HepG2 (cell line): ENCODE data around the gene MBD3L2. TPM values are rescaled to one million over a fixed set of nuclear protein-coding genes. Genes with fewer than 3 reads are reported as not detected.

Experiments used
- CBX1 ChIP-seq: IDR thresholded peaks from one replicate; pipeline ENCODE4 v1.6.1; 2016; ENCODE audit warnings: antibody characterized with exemption, low read depth
- CCAR2 ChIP-seq: fragments of 200-400 bp; formaldehyde crosslinking; optimal IDR thresholded peaks from 2 replicates; pipeline ENCODE3; 2018; ENCODE audit warnings: low read depth, mild to moderate bottlenecking, low read length, moderate library complexity
- CHCHD3 ChIP-seq: sonication (generic); formaldehyde crosslinking; IDR thresholded peaks from 2 replicates; pipeline ENCODE4 v1.8.0; 2022; ENCODE audit warnings: mild to moderate bottlenecking, missing genetic modification reagents, moderate library complexity
- FOXA3 ChIP-seq: IDR thresholded peaks from 2 replicates; pipeline ENCODE4 v1.6.1; 2016; ENCODE audit warnings: missing genetic modification reagents, missing compliant biosample characterization
- FOXK1 ChIP-seq: sonication (generic); formaldehyde crosslinking; IDR thresholded peaks from 2 replicates; pipeline ENCODE4 v1.4.0; 2020; ENCODE audit warnings: low read depth, missing genetic modification reagents, borderline replicate concordance
- IKZF1 ChIP-seq: fragments of 450-650 bp; IDR thresholded peaks from 2 replicates; pipeline ENCODE4 v1.7.1; 2016
- KDM4B ChIP-seq: sonication (generic); formaldehyde crosslinking; IDR thresholded peaks from 2 replicates; pipeline ENCODE4 v1.4.0; 2020; ENCODE audit warnings: missing genetic modification reagents
- MYC ChIP-seq: sonication (generic); formaldehyde crosslinking; IDR thresholded peaks from 2 replicates; pipeline ENCODE4 v1.9.0; 2021; ENCODE audit warnings: missing genetic modification reagents, borderline replicate concordance
- NFKB2 ChIP-seq: sonication (generic); formaldehyde crosslinking; IDR thresholded peaks from 2 replicates; pipeline ENCODE4 v1.4.0; 2020; ENCODE audit warnings: missing genetic modification reagents, borderline replicate concordance
- SKI ChIP-seq: fragments of 450-650 bp; IDR thresholded peaks from one replicate; pipeline ENCODE4 v1.6.1; 2018; ENCODE audit warnings: mild to moderate bottlenecking; ENCODE audit not compliant: partially characterized antibody
- SMARCC2 ChIP-seq: fragments of 450-650 bp; IDR thresholded peaks from 2 replicates; pipeline ENCODE4 v1.6.1; 2017; ENCODE audit warnings: antibody characterized with exemption, mild to moderate bottlenecking
- SNRNP70 ChIP-seq: fragments of 200-400 bp; formaldehyde crosslinking; IDR thresholded peaks from 2 replicates; pipeline ENCODE4 v1.6.1; 2017; ENCODE audit warnings: mild to moderate bottlenecking, low read depth, low read length, moderate library complexity
- SP2 ChIP-seq: sonication (generic); formaldehyde crosslinking; IDR thresholded peaks from 2 replicates; pipeline ENCODE4 v1.5.1; 2020; ENCODE audit warnings: mild to moderate bottlenecking, missing genetic modification reagents
- TBX2 ChIP-seq: sonication (generic); formaldehyde crosslinking; IDR thresholded peaks from 2 replicates; pipeline ENCODE4 v1.5.0; 2020; ENCODE audit warnings: missing genetic modification reagents, mild to moderate bottlenecking, borderline replicate concordance
- ZBTB21 ChIP-seq: sonication (generic); formaldehyde crosslinking; IDR thresholded peaks from 2 replicates; pipeline ENCODE4 v1.4.0; 2020; ENCODE audit warnings: missing genetic modification reagents
- ZFYVE20 ChIP-seq: sonication (generic); formaldehyde crosslinking; IDR thresholded peaks from 2 replicates; pipeline ENCODE4 v1.8.0; 2023; ENCODE audit warnings: low read depth, mild to moderate bottlenecking, moderate library complexity, missing genetic modification reagents, borderline replicate concordance
- ZNF253 ChIP-seq: sonication (generic); formaldehyde crosslinking; IDR thresholded peaks from 2 replicates; pipeline ENCODE4 v1.8.0; 2022; ENCODE audit warnings: mild to moderate bottlenecking, missing genetic modification reagents, borderline replicate concordance
- ZNF331 ChIP-seq: sonication (generic); formaldehyde crosslinking; IDR thresholded peaks from 2 replicates; pipeline ENCODE4 v1.4.0; 2020; ENCODE audit warnings: missing genetic modification reagents
- ZNF432 ChIP-seq: sonication (generic); formaldehyde crosslinking; IDR thresholded peaks from 2 replicates; pipeline ENCODE4 v1.5.0; 2020; ENCODE audit warnings: missing genetic modification reagents, mild to moderate bottlenecking, borderline replicate concordance
- polyA plus RNA-seq, 8 experiments: library from polyadenylated mRNA; depleted of rRNA in 3 of 8; stranded (reverse) in 7 of 8; unstranded in 1 of 8; fragments of >200 nt; fragmentation: Illumina TruSeq in 4 of 8; extraction: Trizol in 4 of 8; gene quantifications; 2 replicates each; pipeline versions ENCODE4 v1.2.1 to v1.2.3, GENCODE V29; 2011 to 2016; ENCODE audit warnings: low read depth in 4 of 8, missing spikeins in 1 of 8, mixed read lengths in 1 of 8; ENCODE audit not compliant: insufficient read depth in 1 of 8
- total RNA-seq, 5 experiments: library from RNA; depleted of rRNA; stranded (reverse); fragments of >200 nt; fragmentation: Illumina TruSeq; extraction: Trizol; gene quantifications; 2 replicates each; pipeline ENCODE4 v1.2.3, GENCODE V29; 2016; ENCODE audit warnings: low read depth in 1 of 5
- TF ChIP-seq, protein P1 (sequence below): sonication (generic); formaldehyde crosslinking; IDR thresholded peaks from 2 replicates; pipeline ENCODE4 v1.5.0; 2020; ENCODE audit warnings: mild to moderate bottlenecking, missing genetic modification reagents, borderline replicate concordance
- TF ChIP-seq, protein P2 (sequence below): sonication (generic); formaldehyde crosslinking; IDR thresholded peaks from 2 replicates; pipeline ENCODE4 v1.4.0; 2020; ENCODE audit warnings: missing genetic modification reagents
- TF ChIP-seq, protein P3 (sequence below): sonication (generic); formaldehyde crosslinking; IDR thresholded peaks from 2 replicates; pipeline ENCODE4 v1.5.1; 2020; ENCODE audit warnings: missing genetic modification reagents, mild to moderate bottlenecking, borderline replicate concordance

Gene MBD3L2
- total and polyA plus RNA-seq, 2 of the 13 experiments (the other 11 are each of a cell fraction or from before 2014, with no cell fraction given): not detected

DNA sequence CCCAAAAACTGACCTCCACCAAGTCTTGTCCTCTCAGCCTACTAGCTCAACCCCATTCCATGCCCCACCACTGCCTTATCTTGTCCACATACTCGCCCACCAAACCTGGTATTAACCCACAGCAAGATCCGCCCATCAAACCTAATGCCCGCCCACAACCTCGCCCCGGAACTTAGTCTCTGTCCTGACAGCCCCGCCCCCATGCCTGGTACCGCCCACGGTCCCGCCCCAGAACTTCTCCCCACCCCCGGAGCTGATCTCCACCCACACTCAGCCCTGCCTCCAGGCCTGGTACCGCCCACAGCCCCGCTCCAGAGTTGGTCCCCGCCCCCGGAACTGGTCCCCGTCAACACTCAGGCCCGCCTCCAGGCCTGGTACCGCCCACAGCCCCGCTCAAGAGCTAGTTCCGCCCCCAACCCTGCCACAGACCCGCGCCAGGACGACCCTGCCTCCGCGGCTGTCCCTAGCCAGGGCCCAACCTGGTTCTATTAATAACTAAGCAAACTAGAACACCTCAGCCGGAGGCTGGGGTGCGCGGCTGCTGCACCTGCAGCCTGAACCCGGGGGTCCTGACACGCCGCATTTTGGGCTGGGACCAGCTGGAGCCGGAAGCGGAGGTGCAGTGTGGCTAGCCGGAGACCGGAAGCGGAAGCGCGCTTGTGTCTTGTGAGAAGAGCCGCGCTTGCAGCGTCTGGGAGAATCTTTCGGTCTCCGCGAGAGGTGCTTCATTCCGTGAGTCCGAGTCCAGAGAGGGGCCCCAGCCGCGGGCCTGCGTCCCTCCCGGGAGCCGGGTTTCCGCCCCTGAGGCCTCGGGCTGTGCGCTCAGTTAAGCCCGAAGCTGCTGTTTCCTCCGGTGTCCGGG is 20.2 kb downstream of the MBD3L2 start, which contains the start of gene ZNF557 (continued):
- TF ChIP-seq SNRNP70 (no peak), IKZF1 (no peak), TBX2 (peak; percentile 28; the same call in 1 of the 2 replicates), ZNF253 (CRISPR knock-in tag) (no peak), MYC (peak; percentile 80; the same call in 1 of the 2 replicates), FOXA3 (CRISPR knock-in tag) (no peak; the same call in 1 of the 2 replicates), SKI (no peak), CCAR2 (no peak), NFKB2 (CRISPR knock-in tag) (peak; percentile 62; the same call in 1 of the 2 replicates), SMARCC2 (no peak), ZFYVE20 (CRISPR knock-in tag) (no peak), FOXK1 (CRISPR knock-in tag) (peak; percentile 65; the same call in 1 of the 2 replicates), ZBTB21 (CRISPR knock-in tag) (peak; percentile 27; the same call in 1 of the 2 replicates), SP2 (CRISPR knock-in tag) (peak; percentile 75), CBX1 (no peak), ZNF331 (CRISPR knock-in tag) (peak; percentile 30; the same call in 1 of the 2 replicates), ZNF432 (CRISPR knock-in tag) (no peak), CHCHD3 (CRISPR knock-in tag) (no peak), KDM4B (CRISPR knock-in tag) (no peak)
- TF ChIP-seq, protein P1, sequence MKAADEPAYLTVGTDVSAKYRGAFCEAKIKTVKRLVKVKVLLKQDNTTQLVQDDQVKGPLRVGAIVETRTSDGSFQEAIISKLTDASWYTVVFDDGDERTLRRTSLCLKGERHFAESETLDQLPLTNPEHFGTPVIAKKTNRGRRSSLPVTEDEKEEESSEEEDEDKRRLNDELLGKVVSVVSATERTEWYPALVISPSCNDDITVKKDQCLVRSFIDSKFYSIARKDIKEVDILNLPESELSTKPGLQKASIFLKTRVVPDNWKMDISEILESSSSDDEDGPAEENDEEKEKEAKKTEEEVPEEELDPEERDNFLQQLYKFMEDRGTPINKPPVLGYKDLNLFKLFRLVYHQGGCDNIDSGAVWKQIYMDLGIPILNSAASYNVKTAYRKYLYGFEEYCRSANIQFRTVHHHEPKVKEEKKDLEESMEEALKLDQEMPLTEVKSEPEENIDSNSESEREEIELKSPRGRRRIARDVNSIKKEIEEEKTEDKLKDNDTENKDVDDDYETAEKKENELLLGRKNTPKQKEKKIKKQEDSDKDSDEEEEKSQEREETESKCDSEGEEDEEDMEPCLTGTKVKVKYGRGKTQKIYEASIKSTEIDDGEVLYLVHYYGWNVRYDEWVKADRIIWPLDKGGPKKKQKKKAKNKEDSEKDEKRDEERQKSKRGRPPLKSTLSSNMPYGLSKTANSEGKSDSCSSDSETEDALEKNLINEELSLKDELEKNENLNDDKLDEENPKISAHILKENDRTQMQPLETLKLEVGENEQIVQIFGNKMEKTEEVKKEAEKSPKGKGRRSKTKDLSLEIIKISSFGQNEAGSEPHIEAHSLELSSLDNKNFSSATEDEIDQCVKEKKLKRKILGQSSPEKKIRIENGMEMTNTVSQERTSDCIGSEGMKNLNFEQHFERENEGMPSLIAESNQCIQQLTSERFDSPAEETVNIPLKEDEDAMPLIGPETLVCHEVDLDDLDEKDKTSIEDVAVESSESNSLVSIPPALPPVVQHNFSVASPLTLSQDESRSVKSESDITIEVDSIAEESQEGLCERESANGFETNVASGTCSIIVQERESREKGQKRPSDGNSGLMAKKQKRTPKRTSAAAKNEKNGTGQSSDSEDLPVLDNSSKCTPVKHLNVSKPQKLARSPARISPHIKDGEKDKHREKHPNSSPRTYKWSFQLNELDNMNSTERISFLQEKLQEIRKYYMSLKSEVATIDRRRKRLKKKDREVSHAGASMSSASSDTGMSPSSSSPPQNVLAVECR (CRISPR knock-in tag): peak; percentile 98
- TF ChIP-seq, protein P2, sequence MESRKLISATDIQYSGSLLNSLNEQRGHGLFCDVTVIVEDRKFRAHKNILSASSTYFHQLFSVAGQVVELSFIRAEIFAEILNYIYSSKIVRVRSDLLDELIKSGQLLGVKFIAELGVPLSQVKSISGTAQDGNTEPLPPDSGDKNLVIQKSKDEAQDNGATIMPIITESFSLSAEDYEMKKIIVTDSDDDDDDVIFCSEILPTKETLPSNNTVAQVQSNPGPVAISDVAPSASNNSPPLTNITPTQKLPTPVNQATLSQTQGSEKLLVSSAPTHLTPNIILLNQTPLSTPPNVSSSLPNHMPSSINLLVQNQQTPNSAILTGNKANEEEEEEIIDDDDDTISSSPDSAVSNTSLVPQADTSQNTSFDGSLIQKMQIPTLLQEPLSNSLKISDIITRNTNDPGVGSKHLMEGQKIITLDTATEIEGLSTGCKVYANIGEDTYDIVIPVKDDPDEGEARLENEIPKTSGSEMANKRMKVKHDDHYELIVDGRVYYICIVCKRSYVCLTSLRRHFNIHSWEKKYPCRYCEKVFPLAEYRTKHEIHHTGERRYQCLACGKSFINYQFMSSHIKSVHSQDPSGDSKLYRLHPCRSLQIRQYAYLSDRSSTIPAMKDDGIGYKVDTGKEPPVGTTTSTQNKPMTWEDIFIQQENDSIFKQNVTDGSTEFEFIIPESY (CRISPR knock-in tag): no peak
- TF ChIP-seq, protein P3, sequence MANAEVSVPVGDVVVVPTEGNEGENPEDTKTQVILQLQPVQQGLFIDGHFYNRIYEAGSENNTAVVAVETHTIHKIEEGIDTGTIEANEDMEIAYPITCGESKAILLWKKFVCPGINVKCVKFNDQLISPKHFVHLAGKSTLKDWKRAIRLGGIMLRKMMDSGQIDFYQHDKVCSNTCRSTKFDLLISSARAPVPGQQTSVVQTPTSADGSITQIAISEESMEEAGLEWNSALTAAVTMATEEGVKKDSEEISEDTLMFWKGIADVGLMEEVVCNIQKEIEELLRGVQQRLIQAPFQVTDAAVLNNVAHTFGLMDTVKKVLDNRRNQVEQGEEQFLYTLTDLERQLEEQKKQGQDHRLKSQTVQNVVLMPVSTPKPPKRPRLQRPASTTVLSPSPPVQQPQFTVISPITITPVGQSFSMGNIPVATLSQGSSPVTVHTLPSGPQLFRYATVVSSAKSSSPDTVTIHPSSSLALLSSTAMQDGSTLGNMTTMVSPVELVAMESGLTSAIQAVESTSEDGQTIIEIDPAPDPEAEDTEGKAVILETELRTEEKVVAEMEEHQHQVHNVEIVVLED: peak; percentile 68
